Measurements from ENCODE around the gene EXOC3L2.

Gene EXOC3L2

DNA sequence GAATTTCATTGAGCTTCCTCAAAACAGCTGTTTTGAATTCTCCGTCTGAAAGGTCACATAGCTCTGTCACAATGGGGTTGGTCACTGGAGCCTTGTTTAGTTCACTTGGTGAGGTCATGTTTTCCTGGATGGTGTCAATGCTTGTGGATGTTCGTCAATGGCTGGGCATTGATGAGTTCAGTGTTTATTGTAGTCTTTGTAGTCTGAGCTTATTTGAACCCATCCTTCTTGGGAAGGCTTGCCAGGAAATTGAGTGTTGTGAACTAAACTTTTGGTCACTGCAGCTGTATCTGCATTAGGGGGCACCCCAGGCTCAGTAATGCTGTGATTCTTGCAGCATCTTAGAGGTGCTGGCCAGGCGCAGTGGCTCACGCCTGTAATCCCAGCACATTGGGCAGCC is 44.6 kb downstream of the EXOC3L2 start:
- TF ChIP-seq, protein P1, sequence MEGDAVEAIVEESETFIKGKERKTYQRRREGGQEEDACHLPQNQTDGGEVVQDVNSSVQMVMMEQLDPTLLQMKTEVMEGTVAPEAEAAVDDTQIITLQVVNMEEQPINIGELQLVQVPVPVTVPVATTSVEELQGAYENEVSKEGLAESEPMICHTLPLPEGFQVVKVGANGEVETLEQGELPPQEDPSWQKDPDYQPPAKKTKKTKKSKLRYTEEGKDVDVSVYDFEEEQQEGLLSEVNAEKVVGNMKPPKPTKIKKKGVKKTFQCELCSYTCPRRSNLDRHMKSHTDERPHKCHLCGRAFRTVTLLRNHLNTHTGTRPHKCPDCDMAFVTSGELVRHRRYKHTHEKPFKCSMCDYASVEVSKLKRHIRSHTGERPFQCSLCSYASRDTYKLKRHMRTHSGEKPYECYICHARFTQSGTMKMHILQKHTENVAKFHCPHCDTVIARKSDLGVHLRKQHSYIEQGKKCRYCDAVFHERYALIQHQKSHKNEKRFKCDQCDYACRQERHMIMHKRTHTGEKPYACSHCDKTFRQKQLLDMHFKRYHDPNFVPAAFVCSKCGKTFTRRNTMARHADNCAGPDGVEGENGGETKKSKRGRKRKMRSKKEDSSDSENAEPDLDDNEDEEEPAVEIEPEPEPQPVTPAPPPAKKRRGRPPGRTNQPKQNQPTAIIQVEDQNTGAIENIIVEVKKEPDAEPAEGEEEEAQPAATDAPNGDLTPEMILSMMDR (IDR thresholded peaks at IDR 0.05; ENCODE audit: borderline replicate concordance, insufficient read depth, low read depth, low read length), result no peak
- no peak overlapping the region for H3K4me3 ChIP-seq (ENCODE audit: low read depth, low read length)

DNA sequence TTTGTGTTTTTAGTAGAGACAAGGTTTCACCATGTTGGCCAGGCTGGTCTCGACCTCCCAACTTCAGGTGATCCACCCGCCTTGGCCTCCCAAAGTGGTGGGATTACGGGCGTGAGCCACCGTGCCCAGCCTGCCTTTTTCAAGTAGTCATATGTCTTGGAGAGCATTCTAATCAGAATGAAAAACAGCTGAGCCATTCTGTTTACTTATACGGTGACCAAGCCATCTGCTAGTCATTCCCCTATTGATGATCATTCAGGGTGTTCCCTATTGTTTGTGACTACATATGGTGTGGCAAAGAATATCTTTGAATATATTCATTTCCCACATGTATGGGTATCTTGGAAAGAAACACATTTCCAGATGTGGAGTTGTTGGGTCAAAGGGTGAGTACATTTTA is 49.4 kb downstream of the EXOC3L2 start:
- TF ChIP-seq, protein P1 (IDR thresholded peaks at IDR 0.05; ENCODE audit: borderline replicate concordance, insufficient read depth, low read depth, low read length), result no peak
- no peak overlapping the region for H3K4me3 ChIP-seq (ENCODE audit: low read depth, low read length)

DNA sequence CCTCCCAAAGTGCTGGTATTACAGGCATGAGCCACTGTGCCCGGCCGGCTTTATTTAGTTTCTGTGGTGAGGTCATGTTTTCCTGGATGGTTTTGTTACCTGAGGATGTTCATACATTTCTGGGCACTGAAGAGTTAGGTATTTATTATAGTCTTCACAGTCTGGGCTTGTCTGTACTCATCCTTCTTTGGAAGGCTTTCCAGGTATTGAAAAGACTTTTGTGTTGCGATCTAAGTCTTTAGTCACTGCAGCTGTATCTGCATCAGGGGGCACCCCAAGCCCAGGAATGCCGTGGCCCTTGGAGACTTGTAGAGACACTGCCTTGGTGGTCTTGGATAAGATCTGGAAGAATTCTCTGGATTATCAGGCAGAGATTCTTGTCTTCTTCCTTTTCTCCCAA is 53.8 kb downstream of the EXOC3L2 start:
- H3K4me3 ChIP-seq (ENCODE audit: low read depth, low read length), result no peak overlapping the region
- TF ChIP-seq, protein P1 (IDR thresholded peaks at IDR 0.05; ENCODE audit: borderline replicate concordance, insufficient read depth, low read depth, low read length), result no peak

DNA sequence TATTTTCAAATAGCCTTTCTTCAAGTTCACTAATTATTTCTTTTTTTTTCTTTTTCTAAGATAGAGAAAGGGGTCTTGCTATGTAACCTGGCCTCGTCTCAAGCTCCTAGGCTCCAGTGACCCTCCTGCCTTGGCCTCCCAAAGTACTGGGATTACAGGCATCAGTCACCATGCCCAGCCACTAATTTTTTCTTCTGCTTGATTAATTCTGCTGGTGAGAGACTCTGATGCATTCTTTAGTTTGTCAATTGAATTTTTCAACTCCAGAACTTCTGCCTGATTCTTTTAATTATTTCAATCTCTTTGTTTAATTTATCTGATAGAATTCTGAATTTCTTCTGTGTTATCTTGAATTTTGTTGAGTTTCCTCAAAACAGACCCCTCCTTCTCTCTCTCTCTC is 55.2 kb downstream of the EXOC3L2 start:
- no peak overlapping the region for H3K4me3 ChIP-seq (ENCODE audit: low read depth, low read length)

DNA sequence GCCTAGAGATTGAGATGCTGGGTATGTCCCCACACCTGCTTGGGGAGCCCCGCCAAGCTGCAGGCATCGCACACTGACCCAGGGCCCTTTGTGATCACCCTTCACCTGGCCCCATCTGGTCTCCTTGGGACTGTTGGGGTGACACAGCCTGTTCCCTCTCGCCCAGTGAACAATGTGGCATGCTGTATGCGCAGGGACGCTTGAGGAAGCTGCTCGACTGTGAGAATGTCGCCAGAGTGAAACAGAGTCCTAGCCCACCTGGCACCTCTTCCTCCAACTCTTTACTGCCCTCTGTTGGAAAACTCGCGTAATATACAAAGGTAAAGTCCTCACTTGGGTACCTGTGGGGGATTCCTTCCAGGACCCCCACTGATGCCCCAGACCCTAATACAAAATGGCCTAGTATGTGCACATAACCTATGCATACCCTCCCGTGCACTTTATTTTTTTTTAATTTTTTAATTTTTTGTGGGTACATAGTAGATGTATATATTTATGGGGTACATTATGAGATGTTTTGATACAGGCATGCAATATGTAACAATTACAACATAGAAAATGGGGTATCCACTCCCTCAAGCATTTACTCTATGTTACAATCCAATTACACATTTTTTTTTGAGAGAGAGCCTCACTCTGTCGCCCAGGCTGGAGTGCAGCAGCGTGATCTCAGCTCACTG is 57.6 kb downstream of the EXOC3L2 start:
- TF ChIP-seq, protein P1 (IDR thresholded peaks at IDR 0.05; ENCODE audit: borderline replicate concordance, insufficient read depth, low read depth, low read length), result peak; percentile 72
- H3K4me3 ChIP-seq (ENCODE audit: low read depth, low read length), result no peak overlapping the region

More for the DNA sequence above, 55.2 kb downstream of the EXOC3L2 start:
- TF ChIP-seq, protein P1 (IDR thresholded peaks at IDR 0.05; ENCODE audit: borderline replicate concordance, insufficient read depth, low read depth, low read length), result no peak

DNA sequence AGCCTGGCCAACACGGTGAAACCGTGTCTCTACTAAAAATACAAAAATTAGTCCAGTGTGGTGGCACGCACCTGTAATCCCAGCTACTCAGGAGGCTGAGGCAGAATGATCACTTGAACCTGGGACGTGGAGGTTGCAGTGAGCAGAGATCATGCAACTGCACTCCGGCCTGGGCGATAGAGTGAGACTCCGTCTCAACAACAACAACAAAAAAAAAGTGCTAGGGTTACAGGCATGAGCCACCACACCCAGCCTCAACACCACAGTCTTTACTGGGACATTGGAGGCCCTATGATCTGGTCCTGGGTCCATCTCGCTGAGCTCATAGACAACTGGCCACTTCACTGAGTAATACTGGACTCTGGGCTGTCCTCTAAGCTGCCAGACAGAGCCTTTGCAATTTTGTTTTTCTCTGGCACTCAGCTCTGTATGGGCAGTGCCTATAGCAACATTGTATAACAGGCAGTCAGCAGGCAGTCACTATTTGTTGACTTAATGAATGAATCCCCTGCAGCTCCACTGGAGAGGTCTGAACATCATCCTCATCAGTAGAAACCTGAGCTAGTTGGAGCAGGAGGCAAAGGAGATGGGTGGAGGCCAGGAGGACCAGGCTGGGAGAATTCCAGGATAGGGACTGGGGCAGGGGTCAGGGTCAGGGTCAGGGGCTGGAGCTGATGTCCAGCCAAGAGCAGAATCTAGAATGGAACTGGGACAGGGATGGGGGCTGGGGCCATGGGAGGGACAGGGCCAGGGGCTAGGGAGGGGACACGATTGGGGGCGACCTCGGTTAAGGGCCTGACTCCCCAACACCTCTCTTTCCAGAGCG is 58.5 kb downstream of the EXOC3L2 start:
- TF ChIP-seq, protein P1 (IDR thresholded peaks at IDR 0.05; ENCODE audit: borderline replicate concordance, insufficient read depth, low read depth, low read length), result no peak
- H3K4me3 ChIP-seq (ENCODE audit: low read depth, low read length), result no peak overlapping the region

DNA sequence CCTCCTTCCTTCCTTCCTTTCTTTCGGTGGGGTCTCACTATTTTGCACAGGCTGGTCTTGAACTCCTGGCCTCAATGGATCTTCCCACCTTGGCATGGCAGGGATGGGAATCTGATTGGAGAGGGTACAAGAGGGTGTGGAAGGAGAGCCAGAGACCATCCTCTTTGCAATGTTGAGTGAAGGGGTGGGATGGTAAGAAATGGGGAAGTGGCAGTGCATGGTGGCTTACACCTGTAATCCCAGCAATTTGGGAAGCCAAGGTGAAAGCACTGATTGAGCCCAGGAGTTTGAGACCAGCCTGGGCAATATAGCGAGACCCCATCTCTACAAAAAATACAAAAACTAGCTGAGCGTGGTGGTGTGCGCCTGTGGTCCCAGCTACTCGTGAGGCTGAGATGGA is 61.1 kb downstream of the EXOC3L2 start:
- TF ChIP-seq, protein P1 (IDR thresholded peaks at IDR 0.05; ENCODE audit: borderline replicate concordance, insufficient read depth, low read depth, low read length), result no peak
- no peak overlapping the region for H3K4me3 ChIP-seq (ENCODE audit: low read depth, low read length)

All from GM12875 (cell line).